ENCODE data around the gene SUCLG2. TPM values are rescaled to one million over a fixed set of nuclear protein-coding genes. Genes with fewer than 3 reads are reported as not detected.

The SUCLG2 gene
- total RNA-seq, 1 experiment from 2014 or later: 53.5 TPM

DNA sequence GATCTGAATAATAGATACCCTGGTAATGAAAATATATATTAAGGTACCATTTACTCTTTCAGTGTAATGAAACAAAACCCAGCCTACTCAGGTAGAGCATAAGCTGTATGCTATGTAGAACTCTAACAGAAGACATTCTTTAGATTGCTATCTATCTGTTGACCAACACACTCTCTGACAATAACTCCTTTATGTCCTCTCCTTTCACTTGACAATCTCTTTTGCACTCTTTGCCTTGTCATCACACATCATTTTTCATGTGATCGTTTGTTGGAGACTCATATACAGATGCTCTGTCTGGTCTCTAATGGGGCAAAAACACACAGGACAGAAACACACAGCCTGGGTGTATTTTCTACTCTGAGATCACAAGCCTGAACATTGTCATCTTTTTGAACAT lies 35.4 kb upstream of the SUCLG2 start:
- no peaks in the 10 kb centered on the region for H3K36me3 ChIP-seq (ENCODE audit: control insufficient read depth, insufficient read depth, low read length)
- Mint-ChIP-seq H3K9me3 (ENCODE audit: unreplicated experiment) (no peaks in the 10 kb centered on the region), H3K27ac (ENCODE audit: unreplicated experiment) (no peak overlapping the region), H3K4me3 (ENCODE audit: unreplicated experiment) (no peak overlapping the region), H3K4me1 (ENCODE audit: low read depth, unreplicated experiment) (peaks cover 13% of the 10 kb centered on the region), H3K27me3 (ENCODE audit: insufficient read depth, unreplicated experiment) (no peaks in the 10 kb centered on the region), H3K36me3 (ENCODE audit: insufficient read depth, unreplicated experiment) (no peaks in the 10 kb centered on the region)
- H3K9me3 ChIP-seq: no peaks in the 10 kb centered on the region
- POLR2A ChIA-PET: no interaction called here
- no peak overlapping the region for H3K4me3 ChIP-seq (ENCODE audit: low read depth, low read length)
- BruUV-seq (replicated peaks): no TSS peak
- no peak for DNase-seq
- peaks cover 4% of the 10 kb centered on the region for H3K4me1 ChIP-seq
- CTCF ChIA-PET: no interaction called here
- TF ChIP-seq, protein P1, sequence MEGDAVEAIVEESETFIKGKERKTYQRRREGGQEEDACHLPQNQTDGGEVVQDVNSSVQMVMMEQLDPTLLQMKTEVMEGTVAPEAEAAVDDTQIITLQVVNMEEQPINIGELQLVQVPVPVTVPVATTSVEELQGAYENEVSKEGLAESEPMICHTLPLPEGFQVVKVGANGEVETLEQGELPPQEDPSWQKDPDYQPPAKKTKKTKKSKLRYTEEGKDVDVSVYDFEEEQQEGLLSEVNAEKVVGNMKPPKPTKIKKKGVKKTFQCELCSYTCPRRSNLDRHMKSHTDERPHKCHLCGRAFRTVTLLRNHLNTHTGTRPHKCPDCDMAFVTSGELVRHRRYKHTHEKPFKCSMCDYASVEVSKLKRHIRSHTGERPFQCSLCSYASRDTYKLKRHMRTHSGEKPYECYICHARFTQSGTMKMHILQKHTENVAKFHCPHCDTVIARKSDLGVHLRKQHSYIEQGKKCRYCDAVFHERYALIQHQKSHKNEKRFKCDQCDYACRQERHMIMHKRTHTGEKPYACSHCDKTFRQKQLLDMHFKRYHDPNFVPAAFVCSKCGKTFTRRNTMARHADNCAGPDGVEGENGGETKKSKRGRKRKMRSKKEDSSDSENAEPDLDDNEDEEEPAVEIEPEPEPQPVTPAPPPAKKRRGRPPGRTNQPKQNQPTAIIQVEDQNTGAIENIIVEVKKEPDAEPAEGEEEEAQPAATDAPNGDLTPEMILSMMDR (IDR thresholded peaks at IDR 0.05; ENCODE audit: insufficient read depth in 1 of 2, low read depth in 1 of 2, low read length in 1 of 2, severe bottlenecking in 1 of 2, unreplicated experiment in 1 of 2): no peak
- intact Hi-C loops (cut with micrococcal nuclease; ENCODE audit: unreplicated experiment): no loop called here
- H3K27me3 ChIP-seq (replicated peaks; ENCODE audit: control insufficient read depth, insufficient read depth, low read length): no peaks in the 10 kb centered on the region

DNA sequence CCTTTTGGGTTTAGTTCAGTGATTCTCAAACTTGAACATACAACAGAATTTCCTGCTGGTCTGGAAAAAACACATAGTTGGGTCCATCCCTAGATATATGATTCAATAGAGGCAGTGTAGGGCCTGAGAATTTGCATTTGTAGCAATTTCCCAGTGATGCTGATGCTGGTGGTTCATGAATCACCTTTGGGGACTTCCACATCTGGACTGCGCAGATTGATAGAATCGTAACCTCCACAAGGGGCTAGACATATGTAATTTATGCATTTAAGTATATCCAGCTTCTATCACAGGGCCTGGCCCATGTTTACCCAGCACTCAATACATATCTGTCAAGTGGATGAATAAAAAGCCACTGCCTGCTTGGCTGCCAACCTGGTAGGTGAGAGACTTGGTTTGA lies 33.8 kb upstream of the SUCLG2 start:
- H3K4me3 Mint-ChIP-seq (ENCODE audit: unreplicated experiment): no peak overlapping the region
- intact Hi-C loops (cut with micrococcal nuclease; ENCODE audit: unreplicated experiment): no loop called here
- H3K9me3 ChIP-seq: no peaks in the 10 kb centered on the region
- no peak for DNase-seq
- TF ChIP-seq, protein P1 (IDR thresholded peaks at IDR 0.05; ENCODE audit: insufficient read depth in 1 of 2, low read depth in 1 of 2, low read length in 1 of 2, severe bottlenecking in 1 of 2, unreplicated experiment in 1 of 2): no peak
- ChIA-PET CTCF (no interaction called here), POLR2A (no interaction called here)
- peaks cover 13% of the 10 kb centered on the region for H3K4me1 Mint-ChIP-seq (ENCODE audit: low read depth, unreplicated experiment)
- no peak overlapping the region for H3K27ac Mint-ChIP-seq (ENCODE audit: unreplicated experiment)
- H3K27me3 Mint-ChIP-seq (ENCODE audit: insufficient read depth, unreplicated experiment): no peaks in the 10 kb centered on the region
- no peaks in the 10 kb centered on the region for H3K36me3 ChIP-seq (ENCODE audit: control insufficient read depth, insufficient read depth, low read length)
- H3K27me3 ChIP-seq (replicated peaks; ENCODE audit: control insufficient read depth, insufficient read depth, low read length): no peaks in the 10 kb centered on the region
- no peaks in the 10 kb centered on the region for H3K9me3 Mint-ChIP-seq (ENCODE audit: unreplicated experiment)
- no peaks in the 10 kb centered on the region for H3K36me3 Mint-ChIP-seq (ENCODE audit: insufficient read depth, unreplicated experiment)
- peaks cover 4% of the 10 kb centered on the region for H3K4me1 ChIP-seq
- no peak overlapping the region for H3K4me3 ChIP-seq (ENCODE audit: low read depth, low read length)
- BruUV-seq (replicated peaks): no TSS peak

DNA sequence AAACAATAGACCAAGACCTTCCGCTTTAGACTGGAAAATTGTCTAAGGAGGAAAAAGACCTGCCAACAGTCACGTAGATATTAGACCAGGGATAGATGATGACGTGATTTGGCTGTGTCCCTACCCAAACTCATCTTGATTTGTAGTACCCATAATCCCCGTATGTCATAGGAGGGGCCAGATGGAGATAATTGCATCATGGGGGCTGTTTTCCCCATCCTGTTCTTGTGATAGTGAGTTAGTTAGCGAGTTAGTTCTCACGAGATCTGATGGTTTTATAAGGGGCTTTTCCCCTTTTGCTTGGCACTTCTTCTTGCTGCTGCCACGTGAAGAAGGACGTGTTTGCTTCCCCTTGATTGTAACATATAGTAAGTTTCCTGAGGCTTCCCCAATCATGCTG lies 31.7 kb upstream of the SUCLG2 start:
- Histone ChIP-seq H3K4me3 (ENCODE audit: low read depth, low read length) (no peak overlapping the region), H3K9me3 (no peaks in the 10 kb centered on the region), H3K4me1 (no peaks in the 10 kb centered on the region), H3K36me3 (ENCODE audit: control insufficient read depth, insufficient read depth, low read length) (no peaks in the 10 kb centered on the region), H3K27me3 (replicated peaks; ENCODE audit: control insufficient read depth, insufficient read depth, low read length) (no peaks in the 10 kb centered on the region)
- intact Hi-C loops (cut with micrococcal nuclease; ENCODE audit: unreplicated experiment): no loop called here
- ChIA-PET POLR2A (no interaction called here), CTCF (no interaction called here)
- H3K9me3 Mint-ChIP-seq (ENCODE audit: unreplicated experiment): no peaks in the 10 kb centered on the region
- H3K27ac Mint-ChIP-seq (ENCODE audit: unreplicated experiment): no peak overlapping the region
- DNase-seq: no peak
- H3K4me1 Mint-ChIP-seq (ENCODE audit: low read depth, unreplicated experiment): peaks cover 6% of the 10 kb centered on the region
- H3K27me3 Mint-ChIP-seq (ENCODE audit: insufficient read depth, unreplicated experiment): no peaks in the 10 kb centered on the region
- no peak overlapping the region for H3K4me3 Mint-ChIP-seq (ENCODE audit: unreplicated experiment)
- no peaks in the 10 kb centered on the region for H3K36me3 Mint-ChIP-seq (ENCODE audit: insufficient read depth, unreplicated experiment)
- TF ChIP-seq, protein P1 (IDR thresholded peaks at IDR 0.05; ENCODE audit: insufficient read depth in 1 of 2, low read depth in 1 of 2, low read length in 1 of 2, severe bottlenecking in 1 of 2, unreplicated experiment in 1 of 2): no peak
- BruUV-seq (replicated peaks): no TSS peak

Data from Caco-2 (cell line).